Kidney (tissue), 14 donors: ENCODE measurements around the gene CPLX1. TPM values are rescaled to one million over a fixed set of nuclear protein-coding genes. Genes with fewer than 3 reads are reported as not detected.
"Not testable (repeated sequence)": the region's sequence is repeated elsewhere in the genome, so short reads cannot be mapped to it uniquely, and the experiment has no call there.

Experiments used
- DNase-seq, 5 donors: peaks; one replicate each; pipeline ENCODE4 v3.0.0-alpha.2; 2013 to 2020
- FAIRE-seq: peaks from 2 replicates; lab custom pipeline; 2012; peaks lifted over from hg19 to GRCh38; lab: Jason Lieb, UNC
- H3K27ac ChIP-seq, 2 donors: one replicate each; pipeline ENCODE4 v1.7.0; 2013; ENCODE audit warnings: low read depth in 2 of 2, low read length in 2 of 2, inconsistent platforms in 1 of 2
- H3K27me3 ChIP-seq: one replicate; pipeline ENCODE4 v1.7.1; 2013; ENCODE audit warnings: low read length, inconsistent platforms; ENCODE audit not compliant: control insufficient read depth, insufficient read depth
- H3K36me3 ChIP-seq, 3 donors: one replicate each; pipeline versions ENCODE4 v1.7.0 to v1.7.1; 2013; ENCODE audit warnings: low read length in 3 of 3, control low read depth in 1 of 3, inconsistent platforms in 1 of 3; ENCODE audit not compliant: insufficient read depth in 3 of 3, control insufficient read depth in 2 of 3
- H3K4me1 ChIP-seq, 3 donors: one replicate each; pipeline versions ENCODE4 v1.7.0 to v1.7.1; 2013; ENCODE audit warnings: low read length in 3 of 3, inconsistent platforms in 1 of 3, low read depth in 1 of 3; ENCODE audit not compliant: control insufficient read depth in 2 of 3, insufficient read depth in 2 of 3
- H3K4me3 ChIP-seq, 3 donors: one replicate each; pipeline versions ENCODE4 v1.7.0 to v1.8.1; 2013; ENCODE audit warnings: low read length in 3 of 3, control low read depth in 1 of 3, inconsistent platforms in 1 of 3
- H3K9ac ChIP-seq, 3 donors: one replicate each; pipeline versions ENCODE4 v1.7.0 to v1.7.1; 2013; ENCODE audit warnings: low read length in 3 of 3, control low read depth in 1 of 3, inconsistent platforms in 1 of 3
- H3K9me3 ChIP-seq, 3 donors: one replicate each; pipeline versions ENCODE4 v1.7.0 to v1.7.1; 2013; ENCODE audit warnings: low read length in 3 of 3, control low read depth in 1 of 3, inconsistent platforms in 1 of 3; ENCODE audit not compliant: control insufficient read depth in 2 of 3, insufficient read depth in 1 of 3
- intact Hi-C: fragments of 100-400 bp; cut with DNase I; formaldehyde crosslinking; loops from one replicate; pipeline ENCODE4 v1.11.1; 2022
- polyA plus RNA-seq: library from polyadenylated mRNA; stranded (reverse); fragments of 350-450 nt; fragmentation: Illumina TruSeq; extraction: RNeasy Lipid Tissue Mini Kit (QIAGEN cat#74804); gene quantifications from one replicate; pipeline ENCODE4 v1.2.3, GENCODE V29; 2014; ENCODE audit warnings: low read depth, low replicate concordance; ENCODE audit not compliant: insufficient read depth
- total RNA-seq: library from RNA; stranded (reverse); fragmentation: NEBNext Ultra II Directional; extraction: Animal tissue kit (Norgen Biotek cat#: 25700); gene quantifications from one replicate; pipeline ENCODE4 v1.2.1, GENCODE V29; 2021
- TF ChIP-seq, protein P1 (sequence below): IDR thresholded peaks from 3 replicates; pipeline ENCODE4 v1.5.1; 2012; ENCODE audit warnings: mild to moderate bottlenecking, moderate library complexity, borderline replicate concordance; ENCODE audit not compliant: insufficient read depth; ENCODE audit errors: extremely low read depth
- donor health status: control.
- donor health status: control.
- donor health status: control.
- donor health status: control.
- donor health status: control.
- donor health status: DM: yes; HTN: yes; CAD: no.
- donor health status: Normal renal cell carcinoma (clear cell type).

The CPLX1 gene
- total and polyA plus RNA-seq, 2 donors from 2014 or later: 3.9 to 10.2 TPM

DNA sequence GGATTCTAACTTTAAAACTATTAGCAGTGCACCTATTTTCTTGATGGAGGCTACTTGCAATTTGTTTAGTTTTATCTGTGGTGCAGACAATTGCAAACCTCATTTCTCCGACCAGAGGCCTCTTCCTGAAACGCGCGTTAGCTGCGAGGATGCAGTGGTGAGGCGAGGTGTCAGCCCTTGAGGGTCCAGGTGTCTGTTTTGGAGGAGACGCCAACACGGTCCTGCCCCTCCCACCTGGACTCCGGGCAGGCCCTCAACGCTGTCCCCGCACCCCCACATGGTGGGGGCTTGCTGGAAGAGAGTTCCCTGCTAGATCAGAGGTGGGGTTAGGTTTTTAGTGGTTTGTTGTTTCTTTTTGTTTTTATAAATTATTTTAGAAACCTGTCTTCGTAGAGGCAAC, 85.9 kb downstream of the CPLX1 start:
- DNase-seq (no peak), FAIRE-seq (no peak)
- H3K4me1 ChIP-seq: no peaks in the 10 kb centered on the region
- no peak overlapping the region for H3K9ac ChIP-seq
- peaks cover 2 to 22% (median 11%) of the 10 kb centered on the region in 3 donors for H3K36me3 ChIP-seq
- H3K27ac ChIP-seq: no peak overlapping the region
- no peak overlapping the region for H3K4me3 ChIP-seq
- no peaks in the 10 kb centered on the region for H3K27me3 ChIP-seq
- H3K9me3 ChIP-seq: no peaks in the 10 kb centered on the region
- intact Hi-C loops: no loop called here
- TF ChIP-seq, protein P1, sequence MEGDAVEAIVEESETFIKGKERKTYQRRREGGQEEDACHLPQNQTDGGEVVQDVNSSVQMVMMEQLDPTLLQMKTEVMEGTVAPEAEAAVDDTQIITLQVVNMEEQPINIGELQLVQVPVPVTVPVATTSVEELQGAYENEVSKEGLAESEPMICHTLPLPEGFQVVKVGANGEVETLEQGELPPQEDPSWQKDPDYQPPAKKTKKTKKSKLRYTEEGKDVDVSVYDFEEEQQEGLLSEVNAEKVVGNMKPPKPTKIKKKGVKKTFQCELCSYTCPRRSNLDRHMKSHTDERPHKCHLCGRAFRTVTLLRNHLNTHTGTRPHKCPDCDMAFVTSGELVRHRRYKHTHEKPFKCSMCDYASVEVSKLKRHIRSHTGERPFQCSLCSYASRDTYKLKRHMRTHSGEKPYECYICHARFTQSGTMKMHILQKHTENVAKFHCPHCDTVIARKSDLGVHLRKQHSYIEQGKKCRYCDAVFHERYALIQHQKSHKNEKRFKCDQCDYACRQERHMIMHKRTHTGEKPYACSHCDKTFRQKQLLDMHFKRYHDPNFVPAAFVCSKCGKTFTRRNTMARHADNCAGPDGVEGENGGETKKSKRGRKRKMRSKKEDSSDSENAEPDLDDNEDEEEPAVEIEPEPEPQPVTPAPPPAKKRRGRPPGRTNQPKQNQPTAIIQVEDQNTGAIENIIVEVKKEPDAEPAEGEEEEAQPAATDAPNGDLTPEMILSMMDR: no peak

DNA sequence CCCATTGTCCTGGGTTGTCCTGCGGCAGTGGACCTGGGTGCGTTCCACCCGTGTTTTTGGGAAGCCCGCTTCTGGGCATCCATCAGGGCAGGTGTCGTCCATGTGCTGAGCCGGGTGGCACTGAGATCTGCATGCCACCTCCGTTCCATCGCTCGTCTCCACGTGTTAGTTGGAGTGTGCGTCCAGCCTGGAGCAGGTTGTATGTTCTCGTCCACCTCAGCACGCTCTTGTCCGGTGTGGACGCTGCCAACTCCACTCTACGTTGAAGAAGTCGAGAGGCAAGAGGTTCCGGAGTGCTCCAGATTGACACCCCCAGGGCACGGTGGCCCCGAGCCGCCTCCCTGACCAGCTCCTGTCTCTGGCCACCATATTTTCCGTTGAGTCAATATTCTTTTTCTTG, 86.4 kb downstream of the CPLX1 start:
- DNase-seq: no peak
- H3K36me3 ChIP-seq: peaks cover 2 to 27% (median 16%) of the 10 kb centered on the region in 3 donors
- H3K4me3 ChIP-seq: no peak overlapping the region
- no peak overlapping the region for H3K9ac ChIP-seq
- H3K27me3 ChIP-seq: no peaks in the 10 kb centered on the region
- intact Hi-C loops: no loop called here
- TF ChIP-seq, protein P1: no peak
- H3K9me3 ChIP-seq: no peaks in the 10 kb centered on the region
- FAIRE-seq: no peak
- H3K4me1 ChIP-seq: no peaks in the 10 kb centered on the region
- H3K27ac ChIP-seq: no peak overlapping the region

DNA sequence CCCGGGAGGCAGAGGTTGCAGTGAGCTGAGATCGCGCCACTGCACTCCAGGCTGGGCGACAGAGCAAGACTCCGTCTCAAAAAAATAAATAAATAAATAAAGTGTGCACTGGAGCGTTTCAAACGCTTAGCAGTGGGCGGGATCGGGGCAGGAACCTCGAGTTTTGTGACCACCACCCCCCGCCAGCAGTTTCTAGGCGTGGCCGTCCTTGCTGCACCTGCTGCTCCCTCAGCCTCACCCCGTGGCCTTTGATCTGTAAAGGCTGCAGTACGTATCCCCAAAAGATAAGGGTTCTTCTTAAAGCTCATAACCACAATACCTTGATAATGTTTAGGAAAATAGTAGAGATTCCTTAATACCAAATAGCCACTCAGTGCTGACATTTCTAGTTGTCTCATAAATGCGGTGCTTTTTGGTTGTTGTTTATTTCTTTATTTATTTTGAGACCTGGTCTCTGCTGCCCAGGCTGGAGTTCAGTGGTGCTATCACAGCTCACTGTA, 87.1 kb downstream of the CPLX1 start:
- TF ChIP-seq, protein P1: no peak
- H3K27me3 ChIP-seq: no peaks in the 10 kb centered on the region
- H3K27ac ChIP-seq: no peak overlapping the region
- H3K4me3 ChIP-seq: no peak overlapping the region
- FAIRE-seq: no peak
- H3K9ac ChIP-seq: no peak overlapping the region
- no peaks in the 10 kb centered on the region for H3K9me3 ChIP-seq
- intact Hi-C loops: no loop called here
- no peak for DNase-seq
- H3K4me1 ChIP-seq: no peaks in the 10 kb centered on the region
- peaks cover 4 to 34% (median 21%) of the 10 kb centered on the region in 3 donors for H3K36me3 ChIP-seq

DNA sequence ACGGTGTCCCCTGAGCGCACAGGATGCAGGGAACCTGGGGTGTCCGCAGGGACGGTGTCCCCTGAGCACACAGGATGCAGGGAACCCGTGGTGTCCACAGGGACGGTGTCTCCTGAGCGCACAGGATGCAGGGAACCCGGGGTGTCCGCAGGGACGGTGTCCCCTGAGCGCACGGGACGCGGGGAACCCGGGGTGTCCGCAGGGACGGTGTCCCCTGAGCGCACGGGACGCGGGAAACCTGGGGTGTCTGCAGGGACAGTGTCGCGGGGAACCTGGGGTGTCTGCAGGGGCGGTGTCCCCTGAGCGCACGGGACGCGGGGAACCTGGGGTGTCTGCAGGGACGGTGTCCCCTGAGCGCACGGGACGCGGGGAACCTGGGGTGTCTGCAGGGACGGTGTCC, 89.4 kb downstream of the CPLX1 start:
- DNase-seq, intact Hi-C loops, H3K27me3 ChIP-seq, FAIRE-seq, H3K4me3 ChIP-seq, H3K27ac ChIP-seq, H3K9ac ChIP-seq, H3K9me3 ChIP-seq, H3K4me1 ChIP-seq: not testable (repeated sequence)
- peaks cover 5 to 47% (median 23%) of the 10 kb centered on the region in 3 donors for H3K36me3 ChIP-seq
